ENCODE results near the gene KDM1B.
"Not testable (repeated sequence)": the region's sequence is repeated elsewhere in the genome, so short reads cannot be mapped to it uniquely, and the experiment has no call there.

Gene KDM1B

GRCh38 chr6:18189196-18189595 lies 34.0 kb downstream of the KDM1B start:
- DNase-seq = no peak

GRCh38 chr6:18192026-18192425 lies 36.8 kb downstream of the KDM1B start:
- no peak for DNase-seq

GRCh38 chr6:18203786-18204185 lies 48.6 kb downstream of the KDM1B start:
- DNase-seq = no peak

GRCh38 chr6:18204691-18205090 lies 49.5 kb downstream of the KDM1B start:
- DNase-seq = no peak

GRCh38 chr6:18206591-18206990 lies 51.4 kb downstream of the KDM1B start:
- no peak for DNase-seq

GRCh38 chr6:18207438-18207837 lies 52.2 kb downstream of the KDM1B start:
- no peak for DNase-seq

GRCh38 chr6:18207949-18208348 lies 52.7 kb downstream of the KDM1B start:
- peak; percentile 60 for DNase-seq

GRCh38 chr6:18208778-18209177 lies 53.6 kb downstream of the KDM1B start:
- DNase-seq = not testable (repeated sequence)

GRCh38 chr6:18209539-18210197 lies 54.4 kb downstream of the KDM1B start:
- DNase-seq = no peak

- DNase-seq = no peak
Observed at GRCh38 chr6:18210707-18211106, 55.5 kb downstream of the KDM1B start.

- no peak for DNase-seq
Observed at GRCh38 chr6:18211338-18211737, 56.1 kb downstream of the KDM1B start.

- no peak for DNase-seq
Observed at GRCh38 chr6:18212231-18212630, 57.0 kb downstream of the KDM1B start.

- DNase-seq = no peak
Observed at GRCh38 chr6:18213439-18213838, 58.2 kb downstream of the KDM1B start.

- DNase-seq = no peak
Observed at GRCh38 chr6:18214003-18214402, 58.8 kb downstream of the KDM1B start.

GRCh38 chr6:18215436-18215835 lies 60.2 kb downstream of the KDM1B start:
- no peak for DNase-seq

- DNase-seq = no peak
Observed at GRCh38 chr6:18216411-18216810, 61.2 kb downstream of the KDM1B start.

- DNase-seq = no peak
Observed at GRCh38 chr6:18218233-18218632, 63.0 kb downstream of the KDM1B start.

- no peak for DNase-seq
Observed at GRCh38 chr6:18219591-18219990, 64.4 kb downstream of the KDM1B start.

GRCh38 chr6:18221288-18221615 lies 66.0 kb downstream of the KDM1B start:
- no peak for DNase-seq

GRCh38 chr6:18226451-18227105 lies 71.4 kb downstream of the KDM1B start:
- not testable (repeated sequence) for DNase-seq

- DNase-seq = not testable (repeated sequence)
Observed at GRCh38 chr6:18227166-18227565, 71.9 kb downstream of the KDM1B start.

- DNase-seq = not testable (repeated sequence)
Observed at GRCh38 chr6:18228590-18228989, 73.4 kb downstream of the KDM1B start.

GRCh38 chr6:18231856-18232255 lies 76.6 kb downstream of the KDM1B start:
- not testable (repeated sequence) for DNase-seq

- DNase-seq = not testable (repeated sequence)
Observed at GRCh38 chr6:18233770-18234169, 78.5 kb downstream of the KDM1B start.

GRCh38 chr6:18234564-18234963 lies 79.3 kb downstream of the KDM1B start:
- no peak for DNase-seq

Measured in NCI-H1436 treated with DMSO at 0.1 percent for 48 hours (cell line).